GM12891 (cell line): ENCODE data around the gene MAD2L1BP.
"Not testable (repeated sequence)": the region's sequence is repeated elsewhere in the genome, so short reads cannot be mapped to it uniquely, and the experiment has no call there.

ENCODE experiments used
- DNase-seq: peaks from one replicate; pipeline ENCODE4 v3.0.0; 2011; ENCODE audit warnings: low spot score; ENCODE audit not compliant: insufficient read length
- FAIRE-seq: peaks from 2 replicates; lab custom pipeline; 2011; peaks lifted over from hg19 to GRCh38; lab: Jason Lieb, UNC
- PAX5 ChIP-seq: IDR thresholded peaks from 2 replicates; pipeline ENCODE4 v1.6.1; 2011; ENCODE audit warnings: low read length, moderate library complexity, mild to moderate bottlenecking; ENCODE audit not compliant: insufficient read depth, severe bottlenecking
- POLR2A ChIP-seq: IDR thresholded peaks from 2 replicates; pipeline ENCODE4 v1.6.1; 2011; ENCODE audit warnings: low read depth, low read length, control low read depth
- POLR2AphosphoS5 ChIP-seq: IDR thresholded peaks from 2 replicates; pipeline ENCODE4 v1.6.1; 2011; ENCODE audit warnings: low read depth, low read length, control low read depth
- POU2F2 ChIP-seq: IDR thresholded peaks from 2 replicates; pipeline ENCODE4 v1.6.1; 2011; ENCODE audit warnings: low read depth, mild to moderate bottlenecking, control low read depth, low read length, moderate library complexity
- SPI1 ChIP-seq: IDR thresholded peaks from 2 replicates; pipeline ENCODE4 v1.6.1; 2011; ENCODE audit warnings: low read depth, low read length, control low read depth
- TAF1 ChIP-seq: IDR thresholded peaks from 2 replicates; pipeline ENCODE4 v1.6.1; 2011; ENCODE audit warnings: low read depth, low read length, control low read depth

The MAD2L1BP gene

DNA sequence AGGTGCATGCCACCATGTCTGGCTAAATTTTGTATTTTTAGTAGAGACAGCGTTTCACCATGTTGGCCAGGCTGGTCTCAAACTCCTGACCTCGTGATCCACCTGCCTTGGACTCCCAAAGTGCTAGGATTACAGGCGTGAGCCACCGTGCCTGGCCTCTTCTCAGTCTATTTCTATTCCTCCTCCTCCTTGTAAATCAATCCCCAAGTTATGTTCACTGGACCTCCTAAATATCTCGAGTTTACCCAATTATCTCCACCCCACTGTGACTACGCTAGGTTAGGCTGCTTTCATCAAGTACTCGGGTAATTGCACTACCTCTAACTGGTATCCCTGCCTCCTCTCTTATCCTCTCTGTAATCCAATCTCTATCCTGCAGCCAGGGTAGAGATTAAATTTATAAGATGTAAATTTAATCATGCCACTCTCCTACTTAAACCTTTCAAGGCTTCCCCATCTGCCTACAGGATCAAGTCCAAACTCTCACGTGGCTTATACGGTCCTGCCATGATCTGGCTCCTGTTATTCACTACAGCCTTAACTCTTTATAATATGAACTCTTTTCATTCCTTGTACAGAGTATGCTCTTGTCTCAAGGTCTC lies 837 bp upstream of the MAD2L1BP start:
- FAIRE-seq (no peak), DNase-seq (no peak)
- no peak for TF ChIP-seq POLR2A
- no peak for TF ChIP-seq POLR2AphosphoS5
- no peak for TF ChIP-seq TAF1
- TF ChIP-seq PAX5 = no peak
- no peak for TF ChIP-seq POU2F2
- no peak for TF ChIP-seq SPI1

DNA sequence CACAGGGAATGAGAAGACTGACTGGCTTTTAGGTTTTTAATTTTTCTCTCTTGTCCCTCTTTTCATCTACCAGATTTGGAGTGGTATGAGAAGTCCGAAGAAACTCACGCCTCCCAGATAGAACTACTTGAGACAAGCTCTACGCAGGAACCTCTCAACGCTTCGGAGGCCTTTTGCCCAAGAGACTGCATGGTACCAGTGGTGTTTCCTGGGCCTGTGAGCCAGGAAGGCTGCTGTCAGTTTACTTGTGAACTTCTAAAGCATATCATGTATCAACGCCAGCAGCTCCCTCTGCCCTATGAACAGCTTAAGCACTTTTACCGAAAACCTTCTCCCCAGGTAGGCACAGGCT lies 644 bp downstream of the MAD2L1BP start:
- TF ChIP-seq SPI1 (no peak), PAX5 (no peak), POU2F2 (no peak; the same call in 1 of the 2 replicates), TAF1 (no peak), POLR2A (no peak), POLR2AphosphoS5 (no peak)
- FAIRE-seq = no peak

DNA sequence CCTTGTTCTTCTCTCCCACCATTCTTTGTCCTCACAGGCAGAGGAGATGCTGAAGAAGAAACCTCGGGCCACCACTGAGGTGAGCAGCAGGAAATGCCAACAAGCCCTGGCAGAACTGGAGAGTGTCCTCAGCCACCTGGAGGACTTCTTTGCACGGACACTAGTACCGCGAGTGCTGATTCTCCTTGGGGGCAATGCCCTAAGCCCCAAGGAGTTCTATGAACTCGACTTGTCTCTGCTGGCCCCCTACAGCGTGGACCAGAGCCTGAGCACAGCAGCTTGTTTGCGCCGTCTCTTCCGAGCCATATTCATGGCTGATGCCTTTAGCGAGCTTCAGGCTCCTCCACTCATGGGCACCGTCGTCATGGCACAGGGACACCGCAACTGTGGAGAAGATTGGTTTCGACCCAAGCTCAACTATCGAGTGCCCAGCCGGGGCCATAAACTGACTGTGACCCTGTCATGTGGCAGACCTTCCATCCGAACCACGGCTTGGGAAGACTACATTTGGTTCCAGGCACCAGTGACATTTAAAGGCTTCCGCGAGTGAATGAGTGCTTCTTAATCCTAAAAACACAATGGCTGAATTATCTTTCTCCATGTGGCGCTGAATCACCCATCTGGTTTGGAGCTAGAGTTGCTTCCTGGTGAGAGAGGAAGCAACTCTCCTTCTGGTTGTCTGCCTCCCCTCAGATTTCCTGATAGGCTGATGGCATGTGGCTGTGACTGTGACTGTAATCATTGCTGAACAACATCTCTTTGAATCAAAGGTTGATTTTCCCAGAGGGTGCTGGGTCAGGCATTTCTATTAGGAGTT lies 4.6 kb downstream of the MAD2L1BP start:
- TF ChIP-seq POLR2AphosphoS5 = no peak
- no peak for TF ChIP-seq PAX5
- no peak for TF ChIP-seq POLR2A
- no peak for TF ChIP-seq SPI1
- TF ChIP-seq TAF1 = no peak
- TF ChIP-seq POU2F2 = no peak
- FAIRE-seq = no peak
- DNase-seq = no peak

More for the DNA sequence above, 644 bp downstream of the MAD2L1BP start:
- DNase-seq = no peak

DNA sequence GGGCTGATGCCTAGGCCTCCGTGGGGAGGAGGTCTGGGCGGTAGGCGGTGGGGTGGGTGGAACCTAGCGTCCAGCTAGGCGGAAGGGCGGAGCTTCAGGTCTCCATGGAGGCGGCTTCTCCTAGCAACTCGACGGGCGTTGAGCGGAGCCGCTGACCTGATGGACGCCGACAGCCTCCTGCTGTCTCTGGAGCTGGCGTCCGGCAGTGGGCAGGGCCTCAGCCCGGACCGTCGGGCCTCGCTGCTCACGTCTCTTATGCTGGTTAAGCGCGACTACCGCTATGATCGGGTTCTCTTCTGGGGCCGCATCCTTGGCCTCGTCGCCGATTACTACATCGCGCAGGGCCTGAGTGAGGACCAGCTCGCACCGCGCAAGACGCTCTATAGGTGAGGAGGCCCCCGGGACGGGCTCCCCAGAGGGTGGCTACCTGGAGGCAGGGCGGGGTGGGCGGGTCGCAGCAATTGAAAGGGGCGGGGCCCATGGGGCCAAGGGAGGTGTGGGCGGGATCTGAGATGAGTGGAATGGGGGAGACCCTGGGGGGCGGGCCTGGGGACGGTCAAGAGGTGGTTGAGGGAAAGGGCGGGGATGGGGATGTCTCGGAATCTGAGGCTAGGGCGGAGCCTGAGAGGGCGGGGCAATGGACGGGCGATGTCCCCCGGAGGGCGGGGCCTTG lies 9.4 kb downstream of the MAD2L1BP start, which contains the start of gene RSPH9:
Gene RSPH9 (plus strand): TSS at position 97 of the 673 bp plus-strand sequence. CDS start 63 bp downstream, at position 160.
- FAIRE-seq (peak; percentile 26), DNase-seq (peak; percentile 65)
- TF ChIP-seq TAF1 (no peak), POLR2A (no peak)

DNA sequence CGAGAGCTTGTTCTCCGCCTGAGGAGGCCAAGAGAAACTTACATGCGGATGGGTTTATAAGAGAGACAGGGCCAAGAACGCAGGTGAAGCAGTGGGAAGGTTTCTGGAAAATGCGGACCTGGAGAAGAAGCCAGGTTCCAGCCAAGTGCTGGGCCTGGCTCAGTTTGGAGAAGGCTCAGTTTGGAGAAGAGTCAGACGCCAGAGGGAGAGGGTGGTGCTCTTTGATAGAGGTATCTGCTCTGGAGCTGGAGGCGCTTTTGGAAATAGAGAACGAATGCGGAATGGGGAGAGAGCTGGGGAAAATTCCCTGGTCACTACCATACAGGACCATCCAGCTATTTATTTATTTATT lies 9.9 kb downstream of the MAD2L1BP start:
- no peak for TF ChIP-seq PAX5
- TF ChIP-seq POLR2A = no peak
- no peak for TF ChIP-seq POLR2AphosphoS5
- TF ChIP-seq TAF1 = no peak
- no peak for TF ChIP-seq POU2F2
- TF ChIP-seq SPI1 = no peak
- FAIRE-seq = no peak
- DNase-seq = no peak

DNA sequence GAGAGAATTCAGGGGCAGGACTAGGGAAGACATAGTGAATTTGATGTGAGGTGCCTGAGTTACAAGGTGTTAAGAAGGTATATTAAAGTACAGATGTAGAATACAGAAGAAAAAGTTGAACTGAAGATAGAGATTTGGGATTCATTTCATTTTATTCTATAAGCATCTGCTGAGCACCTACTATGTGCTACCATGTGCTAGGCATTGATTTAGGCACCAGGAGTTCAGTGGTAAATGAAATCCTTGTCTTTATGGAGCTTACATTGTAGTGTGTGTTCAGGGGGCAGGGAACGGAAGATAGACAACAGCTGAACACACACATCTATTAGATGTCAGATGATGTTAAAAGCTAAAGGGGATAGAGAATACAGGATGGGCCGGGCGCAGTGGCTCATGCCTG lies 12.0 kb downstream of the MAD2L1BP start:
- TF ChIP-seq SPI1 = no peak
- TF ChIP-seq POLR2A = no peak
- no peak for TF ChIP-seq PAX5
- FAIRE-seq (no peak), DNase-seq (no peak)

DNA sequence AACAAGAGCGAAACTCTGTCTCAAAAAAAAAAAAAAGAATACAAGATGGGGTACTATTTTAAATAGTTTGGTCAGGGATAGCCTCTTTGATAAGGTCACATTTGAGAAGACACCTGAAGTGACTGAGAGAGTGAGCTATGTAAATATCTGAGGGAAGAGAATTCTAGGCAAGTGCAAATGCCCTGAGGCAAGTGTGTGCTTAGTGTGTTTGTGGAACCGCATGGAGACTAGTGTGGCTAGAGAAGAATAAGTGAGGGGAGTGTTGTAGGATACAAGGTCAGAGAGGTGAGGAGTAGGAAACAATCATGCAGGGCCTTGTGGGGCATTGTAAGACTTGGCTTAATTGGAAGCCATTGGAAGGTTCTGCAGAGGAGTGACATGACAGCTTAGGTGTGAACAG lies 12.6 kb downstream of the MAD2L1BP start:
- DNase-seq = no peak
- TF ChIP-seq SPI1 (no peak), PAX5 (no peak), POLR2AphosphoS5 (no peak), TAF1 (no peak), POU2F2 (no peak), POLR2A (no peak)
- FAIRE-seq = no peak

DNA sequence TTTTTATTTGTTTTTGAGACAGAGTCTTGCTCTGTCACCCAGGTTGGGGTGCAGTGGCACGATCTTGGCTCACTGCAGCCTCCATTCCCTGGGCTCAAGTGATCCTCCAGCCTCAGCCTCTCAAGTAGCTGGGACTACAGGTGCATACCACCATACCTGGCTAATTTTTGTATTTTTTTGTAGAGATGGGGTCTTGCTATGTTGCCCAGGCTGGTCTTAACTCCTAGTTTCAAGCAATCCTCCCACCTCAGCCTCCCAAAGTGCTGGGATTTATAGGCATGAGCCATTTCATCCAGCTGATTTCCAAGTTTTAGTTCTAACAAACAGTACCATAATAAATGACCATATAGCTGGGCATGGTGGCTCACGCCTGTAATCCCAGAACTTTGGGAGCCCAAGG lies 17.2 kb downstream of the MAD2L1BP start:
- FAIRE-seq, DNase-seq: not testable (repeated sequence)

DNA sequence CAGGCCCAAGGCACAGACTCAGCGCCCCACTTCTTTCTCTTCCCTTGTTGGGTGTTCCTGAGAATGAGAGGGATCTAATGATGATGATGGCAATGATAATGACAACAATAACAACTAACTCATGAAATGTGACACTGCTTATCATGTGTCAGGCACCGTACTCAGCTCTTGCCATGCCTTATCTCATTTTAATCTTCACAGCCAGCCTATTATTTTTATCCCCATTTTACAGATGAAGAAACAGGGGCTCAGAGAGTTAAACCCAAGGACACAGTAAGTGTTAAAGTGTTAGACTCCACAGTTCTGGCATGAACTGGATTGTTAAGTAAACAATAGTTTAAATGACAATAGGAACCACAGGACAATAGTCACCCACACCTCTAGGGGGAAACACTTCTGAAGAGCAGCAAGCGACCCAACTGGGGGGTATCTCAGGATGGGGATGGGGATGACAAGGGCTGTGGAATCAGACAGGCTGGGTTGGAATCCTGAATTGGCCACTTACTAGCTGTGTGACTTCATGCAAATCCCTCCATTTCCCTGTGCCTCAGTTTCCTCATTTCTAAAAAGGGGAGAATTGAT lies 21.7 kb downstream of the MAD2L1BP start:
- DNase-seq (no peak), FAIRE-seq (no peak)
- no peak for TF ChIP-seq POLR2AphosphoS5
- no peak for TF ChIP-seq POLR2A
- no peak for TF ChIP-seq SPI1
- no peak for TF ChIP-seq POU2F2
- no peak for TF ChIP-seq PAX5
- TF ChIP-seq TAF1 = no peak

DNA sequence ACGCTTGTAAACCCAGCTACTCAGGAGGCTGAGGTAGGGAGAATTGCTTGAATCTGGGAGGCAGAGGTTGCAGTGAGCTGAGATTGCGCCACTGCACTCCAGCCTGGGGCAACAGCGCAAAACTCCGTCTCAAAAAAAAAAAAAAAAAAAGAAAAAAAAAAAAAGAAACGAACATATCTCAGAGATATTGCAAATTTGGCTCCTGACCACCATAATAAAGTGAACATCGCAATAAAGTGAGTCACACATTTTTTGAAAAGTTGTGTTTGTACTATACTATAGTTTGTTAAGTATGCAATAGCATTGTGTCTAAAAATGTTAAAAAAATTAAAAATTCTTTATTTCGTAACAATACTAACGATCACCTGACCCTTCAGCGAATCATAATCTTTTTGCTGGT lies 22.5 kb downstream of the MAD2L1BP start:
- no peak for DNase-seq
- no peak for FAIRE-seq
- TF ChIP-seq SPI1 (no peak), POLR2AphosphoS5 (no peak)

DNA sequence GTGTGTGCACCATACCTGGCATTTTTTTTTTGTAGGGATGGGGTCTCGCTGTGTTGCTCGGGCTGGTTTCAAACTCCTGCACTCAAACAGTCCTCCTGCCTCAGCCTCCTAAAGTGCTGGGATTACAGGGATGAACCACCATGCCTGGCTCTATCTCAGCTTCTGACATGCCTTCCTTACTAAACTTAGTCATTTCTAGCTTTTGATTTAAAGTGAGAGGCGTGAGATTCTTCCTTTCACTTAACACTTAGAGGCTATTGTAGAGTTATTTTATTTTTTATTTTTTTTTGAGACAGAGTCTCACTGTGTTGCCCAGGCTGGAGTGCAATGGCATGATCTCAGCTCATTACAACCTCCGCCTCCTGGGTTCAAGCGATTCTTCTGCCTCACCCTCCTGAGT lies 27.3 kb downstream of the MAD2L1BP start:
- not testable (repeated sequence) for FAIRE-seq, DNase-seq
